ENCODE measurements around the gene NR2F1. TPM values are rescaled to one million over a fixed set of nuclear protein-coding genes. Genes with fewer than 3 reads are reported as not detected.

Gene NR2F1
- total RNA-seq, 6 experiments from 2014 or later, result 5.3 to 12.1 (median 9.4) TPM

- no peak for TF ChIP-seq CTCF (IDR thresholded peaks at IDR 0.05)
- TF ChIP-seq POLR2A (IDR thresholded peaks at IDR 0.05), result no peak
- ATAC-seq, result no peak
- WGBS (ENCODE audit: insufficient coverage, low coverage, low lambda C conversion rate, missing lambda C conversion rate), result 45% methylated on average over 11 of the region's 11 CpGs
- H3K36me3 ChIP-seq, result no peaks in the 10 kb centered on the region
- H3K4me3 ChIP-seq, result peak overlapping the region; percentile 25 to 57 (median 47)
- H3K9me3 ChIP-seq, result no peaks in the 10 kb centered on the region
- intact Hi-C loops (cut with DNase I), result no loop called here
- peak overlapping the region in 1 of 3 donors; percentile 13 for H3K27ac ChIP-seq
- peaks cover 0 to 3% (median 0%) of the 10 kb centered on the region in 4 donors for H3K4me1 ChIP-seq
- DNase-seq, result no peak
- no peaks in the 10 kb centered on the region for H3K27me3 ChIP-seq
These were observed 3.9 kb downstream of the NR2F1 start for GRCh38 chr5:93586736-93587596.

GRCh38 chr5:93587597-93588351, 4.8 kb downstream of the NR2F1 start:
- no peak for DNase-seq
- no peaks in the 10 kb centered on the region for H3K9me3 ChIP-seq
- peak overlapping the region; percentile 25 to 57 (median 47) for H3K4me3 ChIP-seq
- peaks cover 0 to 3% (median 0%) of the 10 kb centered on the region in 4 donors for H3K4me1 ChIP-seq
- no peak for TF ChIP-seq POLR2A (IDR thresholded peaks at IDR 0.05)
- TF ChIP-seq CTCF (IDR thresholded peaks at IDR 0.05), result no peak
- 48% methylated on average over 32 of the region's 59 CpGs for WGBS (ENCODE audit: insufficient coverage, low coverage, low lambda C conversion rate, missing lambda C conversion rate)
- H3K27me3 ChIP-seq, result no peaks in the 10 kb centered on the region
- H3K36me3 ChIP-seq, result no peaks in the 10 kb centered on the region
- H3K27ac ChIP-seq, result peak overlapping the region in 1 of 3 donors; percentile 13
- no peak for ATAC-seq
- intact Hi-C loops (cut with DNase I), result no loop called here

- WGBS (ENCODE audit: insufficient coverage, low coverage, low lambda C conversion rate, missing lambda C conversion rate), result 59% methylated on average over 20 of the region's 78 CpGs
- no peak for DNase-seq
- no peaks in the 10 kb centered on the region for H3K27me3 ChIP-seq
- H3K4me3 ChIP-seq, result peak overlapping the region; percentile 25 to 57 (median 47)
- intact Hi-C loops (cut with DNase I), result no loop called here
- no peak overlapping the region for H3K27ac ChIP-seq
- H3K36me3 ChIP-seq, result no peaks in the 10 kb centered on the region
- no peaks in the 10 kb centered on the region for H3K4me1 ChIP-seq
- TF ChIP-seq CTCF (IDR thresholded peaks at IDR 0.05), result no peak
- TF ChIP-seq POLR2A (IDR thresholded peaks at IDR 0.05), result no peak
- no peaks in the 10 kb centered on the region for H3K9me3 ChIP-seq
- ATAC-seq, result no peak
These were observed 5.5 kb downstream of the NR2F1 start for GRCh38 chr5:93588352-93589151.

GRCh38 chr5:93589152-93589828, 6.3 kb downstream of the NR2F1 start:
- Histone ChIP-seq H3K27ac (no peak overlapping the region), H3K9me3 (no peaks in the 10 kb centered on the region), H3K4me1 (no peaks in the 10 kb centered on the region), H3K36me3 (no peaks in the 10 kb centered on the region), H3K27me3 (no peaks in the 10 kb centered on the region), H3K4me3 (peak overlapping the region in 1 of 3 donors; percentile 1)
- intact Hi-C loops (cut with DNase I), result no loop called here
- DNase-seq (no peak), ATAC-seq (no peak)
- 46% methylated on average over 6 of the region's 6 CpGs for WGBS (ENCODE audit: insufficient coverage, low coverage, low lambda C conversion rate, missing lambda C conversion rate)
- TF ChIP-seq CTCF (IDR thresholded peaks at IDR 0.05), result no peak
- TF ChIP-seq POLR2A (IDR thresholded peaks at IDR 0.05), result no peak
